ENCODE data around the gene CROCC.
"Not testable (repeated sequence)": the region's sequence is repeated elsewhere in the genome, so short reads cannot be mapped to it uniquely, and the experiment has no call there.

CROCC gene

DNA sequence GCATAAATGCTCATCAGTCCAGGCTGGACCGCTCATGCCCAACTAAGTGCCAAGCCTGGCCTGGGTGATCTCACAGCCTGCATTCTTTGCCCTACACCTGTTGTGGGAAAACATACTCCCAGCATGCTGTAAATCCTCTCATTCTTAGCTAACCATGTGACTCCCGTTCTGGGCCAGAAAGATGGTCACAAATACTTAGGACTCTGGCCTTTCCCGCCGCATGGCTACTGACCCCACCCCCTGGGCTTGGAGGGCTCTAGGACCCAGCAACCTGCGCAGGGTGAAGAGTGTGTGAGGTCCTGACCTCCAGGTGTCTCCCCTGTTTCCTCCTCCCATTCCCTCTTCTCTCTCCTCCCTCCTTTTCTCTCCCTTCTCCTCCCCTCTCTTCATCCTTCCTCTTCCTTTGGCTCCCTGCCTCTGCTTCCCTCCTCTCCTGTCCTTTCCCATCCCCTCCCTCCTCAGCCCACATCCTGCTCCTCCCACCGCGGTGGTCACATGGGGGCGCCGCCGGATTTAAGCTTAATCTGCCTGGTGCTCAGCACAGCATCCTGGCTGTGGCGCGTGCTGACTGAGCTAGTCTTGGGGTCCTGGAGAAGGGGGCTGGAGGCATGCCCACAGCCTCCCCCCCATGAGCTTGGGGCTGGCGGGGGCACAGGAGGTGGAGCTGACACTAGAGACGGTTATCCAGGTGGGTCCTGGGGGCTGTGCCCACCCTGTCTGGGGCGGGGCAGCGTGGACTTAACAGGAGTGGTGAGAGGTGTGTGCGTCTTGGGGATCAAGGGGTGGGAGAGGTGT lies at the start of gene CROCC:
Gene CROCC, plus strand, starts transcription at position 541 of the 795 bp plus-strand sequence. Its CDS starts 88 bp downstream, at position 629.
- no peak for DNase-seq (ENCODE audit: low read depth, low spot score)
- ChIA-PET CTCF (interaction anchor here (1.6 kb wide), 1 partner anchor 16 kb away, joined by 4 read pairs; no protein-coding TSS in a partner anchor), POLR2A (no interaction called here)
- no peak within 1 kb of the TSS for H3K4me3 ChIP-seq (ENCODE audit: low read depth, low read length)
- TF ChIP-seq CTCF (IDR thresholded peaks at IDR 0.05; ENCODE audit: insufficient read depth, low read length, missing control alignments), result no peak

DNA sequence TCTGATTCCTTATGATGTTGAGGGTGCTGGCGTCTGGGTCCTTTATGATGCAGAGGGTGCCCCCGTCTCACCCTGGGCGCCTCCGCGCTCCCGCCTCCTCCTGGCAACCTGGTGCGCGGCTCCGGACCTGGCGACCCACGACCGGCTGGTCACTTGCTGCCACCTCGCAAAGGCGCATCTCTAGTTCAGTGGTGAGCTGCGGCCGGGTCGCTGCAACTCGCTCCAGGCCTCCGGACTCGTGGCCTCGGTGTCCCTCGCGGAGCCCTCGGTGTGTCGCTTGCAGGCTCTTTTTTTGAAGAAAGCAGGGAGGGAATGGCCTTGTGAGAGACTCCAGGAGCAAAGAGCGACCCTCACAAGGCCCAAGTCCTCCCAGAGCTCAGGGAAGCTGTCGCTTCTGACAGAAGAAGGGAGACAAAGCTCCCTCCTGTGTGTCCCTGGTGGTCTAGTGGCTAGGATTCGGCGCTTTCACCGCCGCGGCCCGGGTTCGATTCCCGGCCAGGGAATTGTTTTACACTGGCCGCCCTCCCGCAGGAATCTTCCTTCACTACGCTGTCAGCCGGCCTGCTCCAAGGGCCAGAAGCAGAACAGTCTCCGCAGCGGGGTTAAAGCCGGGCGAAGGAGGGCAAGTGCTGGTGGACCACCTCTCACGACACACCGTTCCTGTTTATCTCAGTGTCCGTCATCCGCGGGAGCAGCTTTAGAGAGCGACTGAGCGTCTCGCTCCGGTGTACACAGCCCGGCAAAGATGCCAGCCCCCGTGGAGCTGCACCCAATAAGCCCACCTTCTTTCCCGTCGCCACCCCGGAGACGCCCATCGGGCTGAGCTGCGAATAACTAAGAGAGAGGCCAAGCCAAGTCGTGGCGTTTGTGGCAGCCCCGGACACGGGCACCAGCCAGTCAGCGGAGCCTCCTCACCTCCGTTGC lies 49.3 kb upstream of the CROCC start:
- H3K4me3 ChIP-seq (ENCODE audit: low read depth, low read length), result peak overlapping the region; percentile 36
- DNase-seq (ENCODE audit: low read depth, low spot score), result peak; percentile 37
- CTCF ChIA-PET, POLR2A ChIA-PET: not testable (repeated sequence)

- CTCF ChIA-PET; DNase-seq (ENCODE audit: low read depth, low spot score); H3K4me3 ChIP-seq (ENCODE audit: low read depth, low read length); POLR2A ChIA-PET: not testable (repeated sequence)
Observed at GRCh38 chr1:16873076-16873879, 48.5 kb upstream of the CROCC start.

- POLR2A ChIA-PET; DNase-seq (ENCODE audit: low read depth, low spot score); H3K4me3 ChIP-seq (ENCODE audit: low read depth, low read length); CTCF ChIA-PET: not testable (repeated sequence)
Observed at GRCh38 chr1:16874968-16875765, 46.6 kb upstream of the CROCC start.

DNA sequence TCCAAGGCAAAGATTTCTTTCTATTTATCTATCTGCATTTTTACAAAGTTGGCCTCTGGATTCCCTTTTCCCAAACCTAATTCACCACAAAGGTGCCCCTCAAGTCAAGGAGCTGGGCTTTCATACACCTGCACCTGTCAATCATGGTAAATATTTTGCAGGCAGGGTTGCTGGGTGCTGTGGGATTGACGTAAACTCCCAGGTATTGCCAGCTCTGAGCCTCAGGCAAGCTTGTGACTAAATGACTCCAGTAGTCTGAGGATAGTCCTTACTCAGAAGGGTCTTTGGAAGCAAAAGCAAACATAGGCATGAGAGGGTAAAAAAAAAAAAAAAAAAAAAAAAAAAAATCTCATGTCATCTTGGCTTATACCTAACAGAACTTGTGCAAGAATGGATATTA lies 40.0 kb upstream of the CROCC start:
- H3K4me3 ChIP-seq (ENCODE audit: low read depth, low read length); POLR2A ChIA-PET; DNase-seq (ENCODE audit: low read depth, low spot score); CTCF ChIA-PET: not testable (repeated sequence)

DNA sequence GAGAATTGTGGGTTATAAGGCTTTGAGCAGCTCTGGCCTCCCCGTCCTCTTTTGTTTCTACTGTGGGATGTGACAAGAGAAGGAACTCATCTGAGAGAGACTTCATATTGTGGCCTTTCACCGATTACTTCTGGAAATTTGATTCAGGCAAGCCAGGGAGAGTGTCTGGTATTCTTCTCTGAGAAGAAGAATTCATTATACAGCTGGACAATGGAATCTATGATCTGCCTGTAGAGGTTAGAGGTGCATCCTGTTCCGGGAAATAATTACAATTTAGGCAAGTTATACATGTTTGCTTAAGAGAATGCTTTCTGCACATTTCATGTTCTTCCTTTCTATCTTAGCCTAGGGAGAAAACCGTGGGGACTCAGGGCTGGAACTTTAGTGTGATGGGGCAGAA lies 38.7 kb upstream of the CROCC start:
- POLR2A ChIA-PET, result no interaction called here
- no peak for DNase-seq (ENCODE audit: low read depth, low spot score)
- no peak for TF ChIP-seq CTCF (IDR thresholded peaks at IDR 0.05; ENCODE audit: insufficient read depth, low read length, missing control alignments)
- no peak overlapping the region for H3K4me3 ChIP-seq (ENCODE audit: low read depth, low read length)
- CTCF ChIA-PET, result interaction anchor here (0.7 kb wide), 1 partner anchor 22 kb away, joined by 3 read pairs; no protein-coding TSS in a partner anchor

GRCh38 chr1:16884487-16884886 lies 37.2 kb upstream of the CROCC start:
- POLR2A ChIA-PET; H3K4me3 ChIP-seq (ENCODE audit: low read depth, low read length); DNase-seq (ENCODE audit: low read depth, low spot score); CTCF ChIA-PET: not testable (repeated sequence)

DNA sequence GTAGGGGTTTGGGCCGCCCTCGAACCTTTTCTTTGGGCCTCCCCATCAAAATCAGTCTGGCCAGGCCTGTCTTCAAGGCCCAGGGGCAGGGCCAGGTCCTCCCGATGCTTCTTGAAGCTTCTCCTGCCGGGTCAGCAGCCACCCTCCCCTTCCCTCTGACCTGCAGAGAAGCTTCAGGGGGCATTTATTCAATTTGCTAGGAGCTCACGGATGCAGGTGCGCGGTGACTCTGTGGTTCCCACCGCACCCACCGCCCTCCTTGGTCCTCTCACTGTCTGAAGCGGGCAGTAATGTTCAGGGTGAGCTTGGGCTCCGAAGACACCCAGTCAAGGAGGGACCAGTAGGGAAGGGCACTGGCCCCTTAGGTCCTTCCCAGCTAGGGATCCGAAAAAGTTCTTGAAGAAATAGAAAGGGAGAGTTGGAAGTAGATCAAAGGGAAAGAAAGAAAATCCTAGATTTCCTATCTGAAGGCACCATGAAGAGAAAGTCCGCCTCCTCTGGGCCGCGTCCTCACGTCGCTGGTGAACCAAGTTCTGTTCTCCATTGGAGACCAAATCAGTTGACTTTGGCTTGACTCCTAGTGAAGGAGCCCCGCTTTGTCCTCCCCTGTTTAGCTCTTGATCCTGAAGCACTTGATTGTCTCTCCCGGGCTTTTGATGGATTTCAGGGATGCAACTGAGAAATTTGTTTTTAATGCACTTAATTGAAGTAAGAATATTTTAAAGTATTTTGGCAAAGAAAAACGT lies 34.7 kb upstream of the CROCC start:
- TF ChIP-seq CTCF (IDR thresholded peaks at IDR 0.05; ENCODE audit: insufficient read depth, low read length, missing control alignments), result no peak
- POLR2A ChIA-PET, result no interaction called here
- no peak for DNase-seq (ENCODE audit: low read depth, low spot score)
- CTCF ChIA-PET, result interaction anchor here (1.2 kb wide), 1 partner anchor 178 kb away, joined by 3 read pairs; no protein-coding TSS in a partner anchor
- H3K4me3 ChIP-seq (ENCODE audit: low read depth, low read length), result no peak overlapping the region

All from AG04449 (cell line).